GM19468 (cell line): ENCODE measurements around the gene PDPR.
"Not testable (repeated sequence)": the region's sequence is repeated elsewhere in the genome, so short reads cannot be mapped to it uniquely, and the experiment has no call there.

Source experiments
- ATAC-seq: cut with Tn5 transposase; IDR thresholded peaks from one replicate; pipeline ENCODE4 v1.9.1; 2021; ENCODE audit warnings: mild to moderate bottlenecking, moderate library complexity, moderate number of reproducible peaks; ENCODE audit not compliant: unreplicated experiment; ENCODE audit errors: extremely low read depth

Gene PDPR

DNA sequence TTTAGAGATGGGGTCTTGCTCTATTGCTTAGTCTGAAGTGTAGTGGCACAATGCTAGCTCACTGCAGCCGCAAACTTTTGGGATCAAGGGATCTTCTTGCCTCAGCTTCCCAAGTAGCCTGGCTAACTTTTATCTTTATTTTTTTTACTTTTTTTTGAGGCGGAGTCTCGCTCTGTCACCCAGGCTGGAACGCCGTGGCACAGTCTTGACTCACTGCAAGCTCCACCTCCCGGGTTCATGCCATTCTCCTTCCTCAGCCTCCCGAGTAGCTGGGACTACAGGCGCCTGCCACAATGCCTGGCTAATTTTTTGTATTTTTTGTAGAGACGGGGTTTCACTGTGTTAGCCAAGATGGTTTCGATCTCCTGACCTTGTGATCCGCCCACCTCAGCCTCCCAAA is 12.1 kb downstream of the PDPR start:
- not testable (repeated sequence) for ATAC-seq

GRCh38 chr16:70127706-70128105 is 13.6 kb downstream of the PDPR start:
- ATAC-seq: not testable (repeated sequence)

- not testable (repeated sequence) for ATAC-seq
Measured at GRCh38 chr16:70128844-70129243, 14.7 kb downstream of the PDPR start.

- not testable (repeated sequence) for ATAC-seq
Measured at GRCh38 chr16:70135796-70136195, 21.7 kb downstream of the PDPR start.

DNA sequence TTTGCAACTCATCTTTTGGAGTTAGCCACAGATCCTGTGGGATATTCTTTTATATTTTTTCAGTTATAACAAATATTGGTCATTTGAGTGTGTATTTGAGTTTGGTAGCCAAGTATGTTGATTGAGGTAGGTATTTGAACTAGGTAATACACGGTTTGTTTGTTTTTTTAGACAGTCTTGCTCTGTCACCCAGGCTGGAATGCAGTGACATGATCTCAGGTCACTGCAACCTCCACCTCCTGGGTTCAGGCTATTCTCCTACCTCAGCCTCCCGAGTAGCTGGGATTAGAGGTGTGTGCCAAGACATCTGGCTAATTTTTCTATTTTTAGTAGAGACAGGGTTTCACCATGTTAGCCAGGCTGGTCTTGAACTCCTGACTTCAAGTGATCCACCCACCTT is 22.5 kb downstream of the PDPR start:
- ATAC-seq: not testable (repeated sequence)

DNA sequence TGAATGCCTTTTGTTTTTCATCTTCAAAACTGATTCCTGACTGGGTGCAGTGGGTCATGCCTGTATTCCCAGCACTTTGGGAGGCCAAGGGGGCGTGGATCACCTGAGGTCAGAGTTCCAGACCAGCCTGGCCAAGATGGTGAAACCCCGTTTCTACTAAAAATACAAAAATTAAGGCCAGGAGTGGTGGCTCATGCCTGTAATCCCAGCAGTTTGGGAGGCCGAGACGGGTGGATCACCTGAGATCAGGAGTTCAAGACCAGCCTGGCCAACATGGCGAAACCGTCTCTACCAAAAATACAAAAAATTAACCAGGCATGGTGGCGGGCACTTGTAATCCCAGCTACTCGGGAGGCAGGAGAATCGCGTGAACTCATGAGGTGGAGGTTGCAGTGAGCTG is 28.6 kb downstream of the PDPR start:
- not testable (repeated sequence) for ATAC-seq

GRCh38 chr16:70143231-70143895 is 29.2 kb downstream of the PDPR start:
- ATAC-seq: not testable (repeated sequence)

DNA sequence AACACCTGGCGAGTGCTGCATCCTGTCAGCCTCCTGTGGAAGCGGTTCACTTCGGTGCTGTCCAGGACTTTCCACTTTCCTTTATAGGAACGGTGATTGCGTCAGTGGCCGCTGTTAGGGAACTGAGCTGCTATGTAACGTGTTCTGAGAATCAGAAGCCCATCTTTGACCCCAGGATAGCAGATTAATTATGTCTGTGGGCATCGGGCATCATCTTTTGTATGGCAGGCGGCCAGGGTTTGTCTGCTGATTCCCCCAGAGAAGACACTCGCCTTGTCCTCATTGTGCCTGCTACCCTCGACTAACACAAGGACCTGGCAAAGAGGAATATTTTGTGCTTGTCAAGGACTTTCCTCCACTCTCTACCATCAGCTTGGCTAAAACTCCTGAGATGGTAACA is 33.7 kb downstream of the PDPR start:
- not testable (repeated sequence) for ATAC-seq

DNA sequence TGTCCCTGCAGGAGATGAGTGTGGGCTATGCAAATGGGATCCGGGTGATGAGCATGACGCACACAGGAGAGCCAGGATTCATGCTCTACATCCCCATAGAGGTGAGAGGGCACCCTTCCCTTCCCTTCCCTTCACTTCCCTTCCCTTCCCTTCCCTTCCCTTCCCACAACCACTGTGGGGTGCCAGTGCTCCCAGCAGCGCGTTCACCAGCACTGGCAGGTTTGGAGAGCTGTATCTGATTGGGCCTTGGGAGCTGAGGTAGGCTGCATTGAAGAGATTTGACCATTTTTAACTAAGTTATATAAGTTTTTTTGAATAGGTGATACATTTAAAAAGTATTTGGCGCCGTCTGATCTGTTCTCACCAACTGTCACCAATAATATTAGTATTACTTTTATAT is 34.3 kb downstream of the PDPR start:
- not testable (repeated sequence) for ATAC-seq

- ATAC-seq: not testable (repeated sequence)
Measured at GRCh38 chr16:70149296-70149695, 35.2 kb downstream of the PDPR start.

DNA sequence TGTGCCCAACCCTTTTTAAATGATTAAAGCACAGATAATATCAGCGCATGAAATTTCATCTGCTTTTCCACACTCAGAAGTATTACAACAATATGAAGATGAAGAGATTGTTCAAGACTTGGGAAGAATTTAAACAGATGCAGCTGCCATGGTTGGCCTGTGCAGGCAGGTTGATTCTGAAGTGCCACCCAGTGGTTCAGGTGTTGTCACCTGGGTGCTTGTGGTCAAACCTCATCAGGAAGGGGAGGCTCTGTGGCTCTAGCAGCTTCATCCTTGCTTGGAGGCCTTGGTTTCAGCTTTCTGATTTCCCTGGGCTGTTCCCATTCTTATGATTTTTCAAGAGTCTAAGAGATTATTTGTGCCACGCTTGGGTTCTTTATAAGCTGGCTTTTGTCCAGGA is 37.3 kb downstream of the PDPR start:
- ATAC-seq: no peak

- no peak for ATAC-seq
Measured at GRCh38 chr16:70151941-70152509, 37.9 kb downstream of the PDPR start.

DNA sequence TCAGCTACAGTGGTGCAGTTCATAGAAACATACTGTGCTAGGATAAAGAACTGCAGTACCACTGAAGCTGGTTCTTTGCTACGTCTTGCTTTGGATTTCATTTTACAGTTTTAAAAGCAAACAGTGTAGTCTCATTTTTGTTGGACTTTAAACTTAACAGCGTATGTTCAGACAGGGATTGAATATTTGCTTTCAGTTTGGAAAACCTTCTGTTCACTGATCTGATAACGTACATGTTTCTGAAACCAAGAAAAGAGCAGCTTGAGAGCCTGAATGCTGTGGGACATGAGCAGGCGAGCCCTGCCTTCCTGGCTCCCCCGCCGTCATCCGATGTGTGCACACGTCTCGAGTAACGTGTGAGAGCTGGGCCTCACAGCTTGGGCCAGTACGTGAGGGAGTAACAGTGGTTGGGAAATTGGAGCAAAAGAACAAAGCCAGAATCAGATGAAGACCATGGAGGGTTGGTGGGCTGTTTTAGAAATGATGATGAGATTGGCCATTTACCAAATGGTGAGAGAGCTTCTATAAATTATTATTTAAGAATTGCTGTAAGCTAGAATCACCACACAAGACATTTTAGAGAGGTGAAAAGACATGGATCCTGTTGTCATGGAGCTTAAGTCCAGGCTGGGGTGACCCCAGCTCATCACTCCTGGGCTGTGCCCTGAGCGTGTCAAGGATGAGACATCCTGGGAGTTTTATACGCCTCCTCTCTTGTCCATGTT is 38.6 kb downstream of the PDPR start:
- ATAC-seq: no peak

- not testable (repeated sequence) for ATAC-seq
Measured at GRCh38 chr16:70154736-70155135, 40.6 kb downstream of the PDPR start.

- no peak for ATAC-seq
Measured at GRCh38 chr16:70156207-70156978, 42.3 kb downstream of the PDPR start.

GRCh38 chr16:70157105-70157476 is 43.0 kb downstream of the PDPR start:
- no peak for ATAC-seq

DNA sequence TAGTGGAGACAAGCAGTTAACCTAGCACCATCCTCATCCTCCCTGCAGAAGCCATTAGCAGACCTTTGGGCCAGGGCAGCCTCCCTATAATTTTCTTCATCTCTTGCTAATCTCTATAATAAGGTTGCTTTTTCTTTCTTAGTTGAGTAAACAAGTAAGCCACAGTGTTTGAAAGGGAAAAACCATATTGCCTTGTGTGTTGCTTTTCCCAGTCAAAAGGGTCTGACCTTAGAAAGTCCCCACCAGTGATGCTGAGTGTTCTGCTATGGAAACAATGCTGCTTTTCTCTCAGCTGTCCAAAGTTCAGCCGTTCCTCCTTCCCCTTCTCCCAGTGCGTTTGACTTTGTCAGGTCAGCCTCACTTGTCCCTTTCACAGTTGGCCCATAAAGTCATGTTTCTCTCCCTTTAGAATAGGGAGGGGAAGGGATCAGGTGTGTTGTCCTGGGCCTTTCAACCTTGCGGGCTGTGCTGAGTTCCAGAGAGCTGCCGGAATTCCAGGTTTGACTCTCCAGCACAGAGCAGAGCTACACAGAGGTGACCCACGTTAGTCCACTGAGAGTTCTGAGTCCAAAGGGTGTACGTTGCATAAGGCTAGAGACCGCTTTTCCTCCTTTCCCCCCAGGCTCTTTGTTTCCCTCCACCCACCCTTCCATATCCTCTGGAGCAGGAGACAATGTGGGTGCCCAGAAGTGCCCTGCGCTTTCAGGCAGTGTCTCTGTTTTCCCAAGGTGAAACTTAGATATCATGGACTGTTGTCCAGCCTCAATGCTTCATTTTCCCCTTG is 43.5 kb downstream of the PDPR start:
- ATAC-seq: no peak

DNA sequence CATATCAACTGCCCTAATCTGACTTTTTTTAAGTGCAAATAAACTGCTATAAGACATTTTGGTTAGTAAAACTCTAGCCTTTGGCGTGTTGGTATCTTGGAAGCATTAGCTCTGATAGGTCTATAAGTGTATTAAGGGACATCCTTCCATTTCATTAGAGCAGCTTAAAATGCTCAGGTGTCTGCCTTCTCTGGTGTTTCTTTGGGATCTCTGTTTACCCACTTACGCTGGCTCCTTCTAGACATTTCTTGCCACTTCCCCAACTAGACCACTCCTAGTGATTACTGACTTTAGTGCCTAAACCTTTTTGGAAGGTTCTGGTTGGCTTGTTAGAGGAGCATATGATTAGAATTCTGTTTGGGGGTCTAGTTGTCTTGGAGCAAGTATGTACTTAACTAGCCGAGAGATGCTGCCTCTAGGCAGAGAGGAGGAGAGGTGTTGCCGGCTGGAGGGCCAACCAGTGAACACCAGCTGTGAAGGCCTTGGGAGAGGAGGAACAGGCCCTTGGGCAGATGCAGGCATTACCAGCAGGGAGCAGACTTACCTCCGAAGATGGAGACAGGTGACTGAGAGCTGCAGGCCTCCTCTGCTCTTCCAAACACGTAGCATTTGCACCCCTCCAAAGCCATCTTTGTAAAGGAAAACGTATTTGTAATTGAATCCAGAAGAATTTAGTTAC is 44.3 kb downstream of the PDPR start:
- ATAC-seq: no peak
